ENCODE data around the gene KRT7. TPM values are rescaled to one million over a fixed set of nuclear protein-coding genes. Genes with fewer than 3 reads are reported as not detected.

The KRT7 gene
- total RNA-seq, 1 donor from 2014 or later = 90.3 TPM

GRCh38 chr12:52209321-52209720 is 23.7 kb upstream of the KRT7 start:
- no peak for DNase-seq (ENCODE audit: low spot score in 2 of 2, unreplicated experiment in 2 of 2)
- TF ChIP-seq CTCF (IDR thresholded peaks at IDR 0.05; ENCODE audit: unreplicated experiment) = no peak
- Mint-ChIP-seq H3K4me3 (no peak overlapping the region), H3K27me3 (ENCODE audit: low read depth) (peaks cover 4% of the 10 kb centered on the region), H3K36me3 (no peaks in the 10 kb centered on the region), H3K27ac (no peak overlapping the region), H3K9me3 (no peaks in the 10 kb centered on the region), H3K4me1 (peaks cover 48% of the 10 kb centered on the region)

- H3K36me3 Mint-ChIP-seq = no peaks in the 10 kb centered on the region
- H3K27me3 Mint-ChIP-seq (ENCODE audit: low read depth) = peaks cover 4% of the 10 kb centered on the region
- TF ChIP-seq CTCF (IDR thresholded peaks at IDR 0.05; ENCODE audit: unreplicated experiment) = no peak
- no peak overlapping the region for H3K27ac Mint-ChIP-seq
- no peak for DNase-seq (ENCODE audit: low spot score in 2 of 2, unreplicated experiment in 2 of 2)
- H3K4me1 Mint-ChIP-seq = peaks cover 54% of the 10 kb centered on the region
- no peaks in the 10 kb centered on the region for H3K9me3 Mint-ChIP-seq
- H3K4me3 Mint-ChIP-seq = no peak overlapping the region
Observed at GRCh38 chr12:52210186-52210924, 22.7 kb upstream of the KRT7 start.

- no peak for TF ChIP-seq CTCF (IDR thresholded peaks at IDR 0.05; ENCODE audit: unreplicated experiment)
- Mint-ChIP-seq H3K4me3 (no peak overlapping the region), H3K36me3 (no peaks in the 10 kb centered on the region), H3K27me3 (ENCODE audit: low read depth) (peaks cover 4% of the 10 kb centered on the region), H3K4me1 (peaks cover 54% of the 10 kb centered on the region), H3K9me3 (no peaks in the 10 kb centered on the region), H3K27ac (no peak overlapping the region)
- DNase-seq (ENCODE audit: low spot score in 2 of 2, unreplicated experiment in 2 of 2) = no peak
Observed at GRCh38 chr12:52210925-52211650, 22.0 kb upstream of the KRT7 start.

- H3K4me1 Mint-ChIP-seq = peaks cover 59% of the 10 kb centered on the region
- H3K27me3 Mint-ChIP-seq (ENCODE audit: low read depth) = peaks cover 4% of the 10 kb centered on the region
- no peak for TF ChIP-seq CTCF (IDR thresholded peaks at IDR 0.05; ENCODE audit: unreplicated experiment)
- no peak overlapping the region for H3K4me3 Mint-ChIP-seq
- no peak overlapping the region for H3K27ac Mint-ChIP-seq
- H3K9me3 Mint-ChIP-seq = no peaks in the 10 kb centered on the region
- DNase-seq (ENCODE audit: low spot score in 2 of 2, unreplicated experiment in 2 of 2) = no peak
- no peaks in the 10 kb centered on the region for H3K36me3 Mint-ChIP-seq
Observed at GRCh38 chr12:52211716-52212585, 21.1 kb upstream of the KRT7 start.

GRCh38 chr12:52212701-52213563 is 20.1 kb upstream of the KRT7 start:
- no peaks in the 10 kb centered on the region for H3K36me3 Mint-ChIP-seq
- H3K9me3 Mint-ChIP-seq = no peaks in the 10 kb centered on the region
- no peak overlapping the region for H3K27ac Mint-ChIP-seq
- peaks cover 61% of the 10 kb centered on the region for H3K4me1 Mint-ChIP-seq
- no peak for DNase-seq (ENCODE audit: low spot score in 2 of 2, unreplicated experiment in 2 of 2)
- H3K27me3 Mint-ChIP-seq (ENCODE audit: low read depth) = peaks cover 4% of the 10 kb centered on the region
- H3K4me3 Mint-ChIP-seq = no peak overlapping the region
- TF ChIP-seq CTCF (IDR thresholded peaks at IDR 0.05; ENCODE audit: unreplicated experiment) = no peak
